ENCODE measurements around the gene ACSM4.

GRCh38 chr12:7292300-7292699, 11.6 kb upstream of the ACSM4 start:
- TF ChIP-seq CTCF (IDR thresholded peaks at IDR 0.05): no peak
- no peak for TF ChIP-seq POLR2A (IDR thresholded peaks at IDR 0.05)

Data from body of pancreas (tissue), 4 donors.